HG03571 (cell line): ENCODE measurements around the gene NBAS.
"Not testable (repeated sequence)": the region's sequence is repeated elsewhere in the genome, so short reads cannot be mapped to it uniquely, and the experiment has no call there.

ENCODE experiments used
- ATAC-seq: cut with Tn5 transposase; IDR thresholded peaks from one replicate; pipeline ENCODE4 v1.9.1; 2021; ENCODE audit not compliant: unreplicated experiment

Gene NBAS

DNA sequence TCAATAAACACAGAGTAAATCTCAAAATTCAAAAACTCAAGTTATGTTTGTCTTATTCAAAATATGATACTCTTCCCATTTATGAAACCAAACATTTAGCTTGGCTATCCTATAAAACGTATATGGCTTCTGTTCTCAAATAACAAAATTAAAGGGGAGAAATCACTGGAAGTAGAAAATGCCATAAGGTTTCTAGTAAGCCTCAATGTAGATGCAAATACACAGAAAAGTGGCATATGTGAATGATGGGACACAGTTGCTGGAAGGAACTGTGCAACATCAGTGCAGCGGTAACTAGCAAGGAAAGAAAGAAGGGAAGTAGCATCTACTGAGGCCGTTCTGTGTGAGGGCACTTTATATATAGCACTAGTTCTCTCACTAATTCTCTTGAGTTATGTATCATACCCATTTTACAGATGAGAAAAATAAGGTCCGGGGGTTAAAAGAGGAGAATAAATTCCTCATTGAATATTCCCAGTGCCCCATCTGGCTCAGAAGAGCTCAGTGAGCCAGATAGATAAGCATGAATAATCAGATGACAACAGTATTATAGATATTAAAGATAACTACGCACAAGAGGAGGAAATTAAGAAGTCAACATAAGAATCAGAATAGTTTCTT is 27.2 kb downstream of the NBAS start:
- ATAC-seq: no peak

DNA sequence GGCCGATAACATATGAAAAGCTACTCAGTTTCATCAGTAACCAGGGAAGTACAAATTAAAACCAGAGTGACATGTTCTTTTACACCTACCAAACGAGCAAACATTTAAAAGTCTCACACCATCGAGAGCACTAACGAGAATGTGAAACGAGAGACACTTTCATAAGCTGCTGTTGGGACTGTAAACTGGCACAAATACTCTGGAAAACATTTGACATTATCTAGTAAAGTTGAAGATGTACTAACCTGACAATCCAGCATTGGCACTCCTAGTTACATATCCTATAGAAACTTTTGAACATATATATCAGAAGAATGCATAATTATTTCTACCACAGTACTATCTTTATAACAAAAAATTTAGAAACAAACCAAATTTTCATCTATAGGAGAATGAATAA is 28.1 kb downstream of the NBAS start:
- ATAC-seq: no peak

DNA sequence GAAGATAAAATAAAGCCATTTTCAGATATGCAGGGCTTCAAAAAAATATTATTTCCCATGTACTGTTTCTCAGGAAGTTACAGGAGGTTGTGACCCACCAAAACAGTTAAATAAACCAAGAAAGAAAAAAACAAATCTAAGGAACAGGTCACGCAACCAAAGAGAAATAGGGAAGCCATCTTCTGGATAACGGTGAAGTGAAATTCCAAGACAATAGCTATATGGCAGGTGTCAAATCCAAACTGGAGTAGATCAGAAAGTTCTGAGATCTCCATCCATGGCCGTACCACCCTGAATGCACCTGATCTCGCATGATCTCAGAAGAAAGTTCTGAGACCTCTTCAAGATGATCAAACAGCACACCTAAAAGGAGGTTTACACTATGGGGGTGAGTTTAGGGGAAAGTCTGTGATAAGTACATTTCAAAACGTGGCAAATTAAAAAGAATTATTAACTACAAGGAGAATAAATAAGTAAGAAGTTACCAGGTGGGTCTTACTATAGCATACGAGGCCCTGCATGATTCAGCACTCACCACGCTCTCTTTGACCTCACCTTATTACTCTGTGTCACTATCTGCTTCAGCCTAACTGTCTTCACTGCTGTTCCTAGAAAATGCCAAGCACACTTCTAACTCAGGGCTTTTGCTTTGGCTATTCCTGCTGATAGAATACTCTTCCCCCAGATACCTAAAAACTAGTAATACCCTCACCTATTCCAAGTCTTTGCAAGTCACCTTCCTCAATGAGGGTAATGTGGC is 29.9 kb downstream of the NBAS start:
- no peak for ATAC-seq

GRCh38 chr2:15527074-15527739 is 33.9 kb downstream of the NBAS start:
- no peak for ATAC-seq

DNA sequence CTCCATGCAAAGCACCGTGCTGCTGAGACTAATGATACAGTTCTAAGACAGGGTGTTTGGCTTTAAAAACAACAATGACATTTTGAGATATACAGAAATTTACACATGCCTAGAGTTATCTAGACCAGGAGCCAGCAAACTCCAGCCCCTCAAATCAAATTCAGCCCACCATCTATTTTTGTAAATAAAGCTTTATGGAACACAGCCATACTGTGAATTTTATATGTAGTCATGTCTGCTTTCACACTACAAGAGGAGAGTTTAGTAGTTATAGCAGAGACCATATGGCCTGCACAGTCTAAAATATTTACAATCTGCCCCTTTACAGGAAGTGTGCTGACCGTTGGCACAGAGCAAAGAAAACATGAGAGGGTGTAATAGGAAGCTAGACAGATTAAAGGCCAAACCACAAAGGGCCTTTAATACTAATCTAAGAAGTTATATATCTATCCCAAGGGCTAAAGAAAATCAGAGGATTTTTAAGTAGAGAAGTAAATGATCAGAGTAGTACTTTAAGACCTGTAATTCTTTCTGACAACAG is 39.4 kb downstream of the NBAS start:
- no peak for ATAC-seq

GRCh38 chr2:15520346-15520745 is 40.8 kb downstream of the NBAS start:
- no peak for ATAC-seq

DNA sequence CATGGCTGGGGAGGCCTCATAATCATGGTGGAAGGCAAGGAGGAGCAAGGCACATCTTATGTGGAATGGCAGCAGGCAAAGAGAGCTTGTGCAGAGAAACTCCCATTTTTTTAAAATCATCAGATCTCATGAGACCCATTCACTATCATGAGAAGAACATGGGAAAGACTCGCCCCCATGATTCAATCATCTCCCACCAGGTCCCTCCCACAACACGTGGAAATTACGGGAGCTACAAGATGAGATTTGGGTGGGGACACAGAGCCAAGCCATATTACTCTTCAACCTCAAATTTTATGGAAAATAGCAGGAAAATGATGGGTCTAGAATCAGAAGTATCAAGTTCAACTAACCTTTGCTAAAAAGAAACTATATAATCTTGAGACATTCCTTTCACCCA is 42.4 kb downstream of the NBAS start:
- ATAC-seq: not testable (repeated sequence)

GRCh38 chr2:15517793-15518192 is 43.3 kb downstream of the NBAS start:
- no peak for ATAC-seq

- ATAC-seq: no peak
Observed at GRCh38 chr2:15511686-15512085, 49.4 kb downstream of the NBAS start.

DNA sequence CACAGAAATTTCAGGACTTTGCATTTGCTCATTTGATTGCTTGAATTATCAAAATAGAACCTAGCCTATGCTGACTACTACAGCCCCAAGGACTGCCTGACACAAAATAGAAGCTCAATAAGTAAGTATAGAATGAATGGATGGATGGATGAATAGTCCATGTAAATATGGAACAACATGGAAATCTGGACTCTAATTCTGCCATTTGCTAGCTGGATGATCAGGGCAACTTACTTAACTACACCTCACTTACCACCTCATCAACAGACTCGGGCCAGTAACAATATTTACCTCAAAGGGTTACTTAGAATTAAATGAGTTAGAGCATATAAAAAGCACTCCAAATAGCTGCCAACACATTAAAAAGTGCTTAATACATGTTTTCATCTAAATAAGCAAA is 50.6 kb downstream of the NBAS start:
- ATAC-seq: no peak

GRCh38 chr2:15510131-15510530 is 51.0 kb downstream of the NBAS start:
- ATAC-seq: no peak

GRCh38 chr2:15507697-15508096 is 53.4 kb downstream of the NBAS start:
- no peak for ATAC-seq

GRCh38 chr2:15507061-15507460 is 54.1 kb downstream of the NBAS start:
- ATAC-seq: no peak

- ATAC-seq: no peak
Observed at GRCh38 chr2:15506229-15506819, 54.8 kb downstream of the NBAS start.

- ATAC-seq: no peak
Observed at GRCh38 chr2:15504882-15505663, 56.1 kb downstream of the NBAS start.

DNA sequence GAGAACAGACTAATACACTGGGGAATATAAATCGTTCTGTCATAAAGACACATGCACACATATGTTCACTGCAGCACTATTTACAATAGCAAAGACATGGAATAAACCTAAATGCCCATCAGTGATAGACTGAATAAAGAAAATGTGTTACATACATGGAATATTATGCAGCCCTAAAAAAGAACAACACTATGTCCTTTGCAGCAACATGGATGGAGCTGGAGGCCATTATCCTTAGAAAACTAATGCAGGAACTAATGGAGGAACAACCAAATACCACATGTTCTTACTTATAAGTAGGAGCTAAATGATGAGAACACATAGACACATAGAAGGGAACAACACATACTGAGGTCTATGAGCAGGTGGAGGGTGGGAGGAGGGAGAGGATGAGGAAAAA is 61.9 kb downstream of the NBAS start:
- not testable (repeated sequence) for ATAC-seq

GRCh38 chr2:15498554-15498953 is 62.6 kb downstream of the NBAS start:
- no peak for ATAC-seq

DNA sequence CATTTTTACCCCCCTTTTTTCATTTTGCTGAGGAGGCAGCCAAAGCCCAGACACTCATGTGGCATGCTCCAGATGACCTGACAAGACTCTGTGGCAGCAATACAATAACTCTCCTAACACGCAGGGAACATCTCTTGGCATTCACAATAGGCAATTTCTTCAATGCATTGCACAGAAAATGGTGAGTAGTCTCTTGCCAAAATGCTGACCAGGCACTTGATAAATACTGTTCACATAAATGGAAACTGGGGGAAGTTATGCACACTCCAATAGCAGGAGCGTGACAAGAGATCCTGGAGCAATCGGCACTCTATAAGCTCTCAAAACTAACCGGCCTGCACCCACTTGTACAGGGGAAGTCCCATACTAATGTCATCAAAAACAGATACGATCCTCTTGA is 66.3 kb downstream of the NBAS start:
- no peak for ATAC-seq

- ATAC-seq: no peak
Observed at GRCh38 chr2:15492773-15493325, 68.3 kb downstream of the NBAS start.

DNA sequence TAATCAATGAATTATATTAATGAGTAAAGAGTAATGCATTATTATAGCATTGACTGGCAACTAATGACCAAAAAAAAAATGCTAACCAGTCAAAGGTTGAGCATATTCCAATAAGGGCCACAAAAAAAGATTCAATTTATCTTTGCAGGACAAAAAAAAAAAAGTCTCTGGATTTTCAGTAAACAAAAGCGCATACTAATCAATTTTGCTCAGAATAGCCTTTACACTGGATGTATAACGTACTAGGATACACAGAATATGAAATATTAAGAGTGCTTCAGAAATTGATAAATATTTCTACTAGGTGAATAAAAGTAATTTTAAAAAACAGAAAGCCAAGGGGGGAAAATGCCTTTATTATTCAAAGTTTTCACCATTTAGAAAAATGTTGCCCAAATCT is 74.4 kb downstream of the NBAS start:
- ATAC-seq: no peak

GRCh38 chr2:15485949-15486348 is 75.2 kb downstream of the NBAS start:
- ATAC-seq: no peak
